ENCODE measurements around the gene RSPO1. TPM values are rescaled to one million over a fixed set of nuclear protein-coding genes. Genes with fewer than 3 reads are reported as not detected.
A peak's percentile ranks its signal among the peaks of the same experiment; 100 is the strongest.

RSPO1 gene
- total and polyA plus RNA-seq, 4 donors, result 0.06 to 0.14 (median 0.08) TPM; not detected in 1

DNA sequence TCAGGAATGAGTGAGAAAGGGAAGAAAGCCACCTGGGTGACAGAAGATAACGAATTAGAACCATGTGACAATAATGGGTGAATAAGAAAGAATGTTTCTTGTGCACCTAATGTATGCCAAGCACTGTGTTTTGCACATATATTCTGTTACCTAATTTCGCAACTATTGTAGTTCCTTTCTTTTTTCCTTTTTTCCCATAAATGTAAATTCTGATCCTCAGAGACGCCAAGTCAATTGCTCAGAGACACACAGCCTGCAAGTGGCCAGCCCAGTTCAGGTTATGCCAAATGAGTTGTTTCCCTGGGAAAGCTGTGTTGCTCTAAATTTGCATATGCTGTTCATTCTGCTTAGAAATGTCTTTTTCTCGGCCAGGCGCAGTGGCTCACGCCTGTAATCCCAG, 1.7 kb upstream of the RSPO1 start:
- DNase-seq (ENCODE audit: low spot score), result no peak
- Histone ChIP-seq H3K4me3 (ENCODE audit: low read depth in 1 of 3, low read length in 3 of 3) (no peak overlapping the region), H3K9me3 (ENCODE audit: control insufficient read depth in 4 of 4, low read length in 3 of 4) (peaks cover 0 to 3% (median 1%) of the 10 kb centered on the region in 4 donors), H3K27ac (ENCODE audit: low read depth in 1 of 2, low read length in 2 of 2) (no peak overlapping the region), H3K4me1 (ENCODE audit: control insufficient read depth in 4 of 4, insufficient read depth in 4 of 4, low read length in 3 of 4) (peaks cover 0 to 11% (median 6%) of the 10 kb centered on the region in 4 donors), H3K36me3 (ENCODE audit: control insufficient read depth in 4 of 4, insufficient read depth in 3 of 4, low read depth in 1 of 4, low read length in 3 of 4) (no peaks in the 10 kb centered on the region), H3K27me3 (ENCODE audit: control insufficient read depth in 4 of 4, insufficient read depth in 4 of 4, low read length in 3 of 4) (peaks cover 0 to 14% (median 12%) of the 10 kb centered on the region in 4 donors), H3K9ac (ENCODE audit: low read depth in 1 of 2, low read length in 2 of 2) (no peak overlapping the region)
- no peak for TF ChIP-seq HNF4G (IDR thresholded peaks at IDR 0.05)
- no peak for TF ChIP-seq JUND (IDR thresholded peaks at IDR 0.05)
- TF ChIP-seq RAD21 (IDR thresholded peaks at IDR 0.05), result no peak
- no peak for TF ChIP-seq SP1 (IDR thresholded peaks at IDR 0.05)
- no peak for TF ChIP-seq TAF1 (conservative IDR thresholded peaks at IDR 0.05)
- TF ChIP-seq, protein P1, sequence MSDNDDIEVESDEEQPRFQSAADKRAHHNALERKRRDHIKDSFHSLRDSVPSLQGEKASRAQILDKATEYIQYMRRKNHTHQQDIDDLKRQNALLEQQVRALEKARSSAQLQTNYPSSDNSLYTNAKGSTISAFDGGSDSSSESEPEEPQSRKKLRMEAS (IDR thresholded peaks at IDR 0.05), result no peak
- TF ChIP-seq FOXA1 (IDR thresholded peaks at IDR 0.05), result no peak
- no peak for TF ChIP-seq GABPA (IDR thresholded peaks at IDR 0.05 in 1 of 2, conservative IDR thresholded peaks at IDR 0.05 in 1 of 2)
- no peak for TF ChIP-seq HNF4A (conservative IDR thresholded peaks at IDR 0.05)
- no peak for TF ChIP-seq NR2F2 (IDR thresholded peaks at IDR 0.05)
- TF ChIP-seq, protein P2, sequence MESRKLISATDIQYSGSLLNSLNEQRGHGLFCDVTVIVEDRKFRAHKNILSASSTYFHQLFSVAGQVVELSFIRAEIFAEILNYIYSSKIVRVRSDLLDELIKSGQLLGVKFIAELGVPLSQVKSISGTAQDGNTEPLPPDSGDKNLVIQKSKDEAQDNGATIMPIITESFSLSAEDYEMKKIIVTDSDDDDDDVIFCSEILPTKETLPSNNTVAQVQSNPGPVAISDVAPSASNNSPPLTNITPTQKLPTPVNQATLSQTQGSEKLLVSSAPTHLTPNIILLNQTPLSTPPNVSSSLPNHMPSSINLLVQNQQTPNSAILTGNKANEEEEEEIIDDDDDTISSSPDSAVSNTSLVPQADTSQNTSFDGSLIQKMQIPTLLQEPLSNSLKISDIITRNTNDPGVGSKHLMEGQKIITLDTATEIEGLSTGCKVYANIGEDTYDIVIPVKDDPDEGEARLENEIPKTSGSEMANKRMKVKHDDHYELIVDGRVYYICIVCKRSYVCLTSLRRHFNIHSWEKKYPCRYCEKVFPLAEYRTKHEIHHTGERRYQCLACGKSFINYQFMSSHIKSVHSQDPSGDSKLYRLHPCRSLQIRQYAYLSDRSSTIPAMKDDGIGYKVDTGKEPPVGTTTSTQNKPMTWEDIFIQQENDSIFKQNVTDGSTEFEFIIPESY (IDR thresholded peaks at IDR 0.05), result no peak
- TF ChIP-seq, protein P3, sequence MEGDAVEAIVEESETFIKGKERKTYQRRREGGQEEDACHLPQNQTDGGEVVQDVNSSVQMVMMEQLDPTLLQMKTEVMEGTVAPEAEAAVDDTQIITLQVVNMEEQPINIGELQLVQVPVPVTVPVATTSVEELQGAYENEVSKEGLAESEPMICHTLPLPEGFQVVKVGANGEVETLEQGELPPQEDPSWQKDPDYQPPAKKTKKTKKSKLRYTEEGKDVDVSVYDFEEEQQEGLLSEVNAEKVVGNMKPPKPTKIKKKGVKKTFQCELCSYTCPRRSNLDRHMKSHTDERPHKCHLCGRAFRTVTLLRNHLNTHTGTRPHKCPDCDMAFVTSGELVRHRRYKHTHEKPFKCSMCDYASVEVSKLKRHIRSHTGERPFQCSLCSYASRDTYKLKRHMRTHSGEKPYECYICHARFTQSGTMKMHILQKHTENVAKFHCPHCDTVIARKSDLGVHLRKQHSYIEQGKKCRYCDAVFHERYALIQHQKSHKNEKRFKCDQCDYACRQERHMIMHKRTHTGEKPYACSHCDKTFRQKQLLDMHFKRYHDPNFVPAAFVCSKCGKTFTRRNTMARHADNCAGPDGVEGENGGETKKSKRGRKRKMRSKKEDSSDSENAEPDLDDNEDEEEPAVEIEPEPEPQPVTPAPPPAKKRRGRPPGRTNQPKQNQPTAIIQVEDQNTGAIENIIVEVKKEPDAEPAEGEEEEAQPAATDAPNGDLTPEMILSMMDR (IDR thresholded peaks at IDR 0.05; ENCODE audit: low read depth, low read length, missing input control), result no peak
- no peak for TF ChIP-seq EGR1 (IDR thresholded peaks at IDR 0.05; ENCODE audit: low read depth in 2 of 2)
- TF ChIP-seq RXRA (IDR thresholded peaks at IDR 0.05), result no peak
- TF ChIP-seq, protein P4, sequence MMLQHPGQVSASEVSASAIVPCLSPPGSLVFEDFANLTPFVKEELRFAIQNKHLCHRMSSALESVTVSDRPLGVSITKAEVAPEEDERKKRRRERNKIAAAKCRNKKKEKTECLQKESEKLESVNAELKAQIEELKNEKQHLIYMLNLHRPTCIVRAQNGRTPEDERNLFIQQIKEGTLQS (IDR thresholded peaks at IDR 0.05), result no peak
- 72% methylated on average over 6 of the region's 6 CpGs for WGBS

DNA sequence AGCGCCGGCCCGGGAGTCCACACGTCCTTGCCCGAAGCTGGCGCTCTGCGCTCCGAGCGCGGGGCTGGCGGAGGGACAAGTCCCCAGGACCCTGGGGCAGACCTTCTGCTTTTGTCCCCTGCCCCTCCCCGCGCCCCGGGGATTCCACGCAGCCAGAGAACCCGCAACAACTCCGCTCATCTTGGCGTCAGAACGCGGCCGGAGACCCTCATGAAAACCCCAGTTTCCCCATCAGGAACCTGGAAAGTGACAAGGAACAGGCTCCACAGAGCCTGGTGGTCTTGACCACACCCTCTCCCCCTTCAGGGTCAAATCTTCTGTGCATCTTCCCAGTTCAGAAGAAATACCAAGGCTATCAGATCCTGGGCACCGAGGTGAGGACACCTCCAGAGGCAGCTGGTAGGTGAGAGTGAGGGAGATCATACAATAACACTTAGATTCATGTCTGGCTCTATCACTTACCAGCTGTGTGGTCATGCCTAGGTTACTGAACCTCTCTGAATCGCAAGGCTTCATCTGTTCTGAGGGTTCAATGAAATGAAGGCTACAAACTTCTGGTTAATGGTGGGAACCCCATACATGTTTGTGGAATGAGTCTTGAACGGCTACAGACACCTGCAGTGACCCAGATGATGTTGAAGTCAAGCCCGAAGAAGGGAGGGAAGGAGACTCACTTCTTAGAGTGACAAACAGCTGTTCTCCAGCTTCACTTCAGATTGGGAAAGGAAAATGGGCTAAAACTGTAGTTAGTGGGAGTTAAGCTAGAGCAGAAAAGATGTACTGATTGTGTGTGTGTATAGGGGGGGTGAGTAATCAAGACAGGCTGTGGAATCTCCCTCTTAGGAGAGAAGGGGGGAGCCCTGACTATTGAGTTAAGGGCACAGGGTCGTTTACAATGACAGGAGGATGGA, 555 bp upstream of the RSPO1 start:
- Histone ChIP-seq H3K9ac (ENCODE audit: low read depth in 1 of 2, low read length in 2 of 2) (no peak overlapping the region), H3K36me3 (ENCODE audit: control insufficient read depth in 4 of 4, insufficient read depth in 3 of 4, low read depth in 1 of 4, low read length in 3 of 4) (no peaks in the 10 kb centered on the region), H3K4me1 (ENCODE audit: control insufficient read depth in 4 of 4, insufficient read depth in 4 of 4, low read length in 3 of 4) (peaks cover 0 to 14% (median 8%) of the 10 kb centered on the region in 4 donors), H3K27ac (ENCODE audit: low read depth in 1 of 2, low read length in 2 of 2) (no peak overlapping the region), H3K27me3 (ENCODE audit: control insufficient read depth in 4 of 4, insufficient read depth in 4 of 4, low read length in 3 of 4) (peaks cover 0 to 15% (median 12%) of the 10 kb centered on the region in 4 donors), H3K4me3 (ENCODE audit: low read depth in 1 of 3, low read length in 3 of 3) (peak overlapping the region in 1 of 3 donors; percentile 5), H3K9me3 (ENCODE audit: control insufficient read depth in 4 of 4, low read length in 3 of 4) (no peaks in the 10 kb centered on the region)
- no peak for TF ChIP-seq FOXA2 (IDR thresholded peaks at IDR 0.05)
- TF ChIP-seq TAF1 (conservative IDR thresholded peaks at IDR 0.05), result no peak
- TF ChIP-seq, protein P5, sequence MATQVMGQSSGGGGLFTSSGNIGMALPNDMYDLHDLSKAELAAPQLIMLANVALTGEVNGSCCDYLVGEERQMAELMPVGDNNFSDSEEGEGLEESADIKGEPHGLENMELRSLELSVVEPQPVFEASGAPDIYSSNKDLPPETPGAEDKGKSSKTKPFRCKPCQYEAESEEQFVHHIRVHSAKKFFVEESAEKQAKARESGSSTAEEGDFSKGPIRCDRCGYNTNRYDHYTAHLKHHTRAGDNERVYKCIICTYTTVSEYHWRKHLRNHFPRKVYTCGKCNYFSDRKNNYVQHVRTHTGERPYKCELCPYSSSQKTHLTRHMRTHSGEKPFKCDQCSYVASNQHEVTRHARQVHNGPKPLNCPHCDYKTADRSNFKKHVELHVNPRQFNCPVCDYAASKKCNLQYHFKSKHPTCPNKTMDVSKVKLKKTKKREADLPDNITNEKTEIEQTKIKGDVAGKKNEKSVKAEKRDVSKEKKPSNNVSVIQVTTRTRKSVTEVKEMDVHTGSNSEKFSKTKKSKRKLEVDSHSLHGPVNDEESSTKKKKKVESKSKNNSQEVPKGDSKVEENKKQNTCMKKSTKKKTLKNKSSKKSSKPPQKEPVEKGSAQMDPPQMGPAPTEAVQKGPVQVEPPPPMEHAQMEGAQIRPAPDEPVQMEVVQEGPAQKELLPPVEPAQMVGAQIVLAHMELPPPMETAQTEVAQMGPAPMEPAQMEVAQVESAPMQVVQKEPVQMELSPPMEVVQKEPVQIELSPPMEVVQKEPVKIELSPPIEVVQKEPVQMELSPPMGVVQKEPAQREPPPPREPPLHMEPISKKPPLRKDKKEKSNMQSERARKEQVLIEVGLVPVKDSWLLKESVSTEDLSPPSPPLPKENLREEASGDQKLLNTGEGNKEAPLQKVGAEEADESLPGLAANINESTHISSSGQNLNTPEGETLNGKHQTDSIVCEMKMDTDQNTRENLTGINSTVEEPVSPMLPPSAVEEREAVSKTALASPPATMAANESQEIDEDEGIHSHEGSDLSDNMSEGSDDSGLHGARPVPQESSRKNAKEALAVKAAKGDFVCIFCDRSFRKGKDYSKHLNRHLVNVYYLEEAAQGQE (IDR thresholded peaks at IDR 0.05), result no peak
- no peak for TF ChIP-seq GABPA (IDR thresholded peaks at IDR 0.05 in 1 of 2, conservative IDR thresholded peaks at IDR 0.05 in 1 of 2)
- TF ChIP-seq HNF4A (conservative IDR thresholded peaks at IDR 0.05), result no peak
- TF ChIP-seq, protein P3 (IDR thresholded peaks at IDR 0.05; ENCODE audit: low read depth, low read length, missing input control), result no peak
- TF ChIP-seq RXRA (IDR thresholded peaks at IDR 0.05), result no peak
- no peak for TF ChIP-seq JUND (IDR thresholded peaks at IDR 0.05)
- 11% methylated on average over 26 of the region's 26 CpGs for WGBS
- no peak for DNase-seq (ENCODE audit: low spot score)

All from liver (tissue), 9 donors.